NB4 (cell line): ENCODE measurements around the gene SNX25.

ENCODE experiments used
- DNase-seq: peaks from one replicate; pipeline ENCODE4 v3.0.0; 2010; ENCODE audit warnings: low read depth
- H3K4me3 ChIP-seq: one replicate; pipeline ENCODE4 v1.5.1; 2011; ENCODE audit warnings: mild to moderate bottlenecking, low read depth, low read length, moderate library complexity
- CTCF ChIP-seq: IDR thresholded peaks from one replicate; pipeline ENCODE4 v1.5.1; 2012; ENCODE audit warnings: low read depth, low read length
- MAX ChIP-seq: IDR thresholded peaks from 2 replicates; pipeline ENCODE4 v1.6.1; 2011; ENCODE audit warnings: low read depth, low read length
- MYC ChIP-seq: IDR thresholded peaks from 2 replicates; pipeline ENCODE4 v1.6.1; 2011; ENCODE audit warnings: low read depth, low read length
- POLR2A ChIP-seq: IDR thresholded peaks from 2 replicates; pipeline ENCODE4 v1.6.1; 2011; ENCODE audit warnings: mild to moderate bottlenecking; ENCODE audit not compliant: insufficient read length; ENCODE audit errors: extremely low read depth

SNX25 gene

GRCh38 chr4:185265942-185266341 is 56.5 kb downstream of the SNX25 start:
- H3K4me3 ChIP-seq: no peak overlapping the region
- peak; percentile 56 for DNase-seq
- no peak for TF ChIP-seq POLR2A
- no peak for TF ChIP-seq MYC
- no peak for TF ChIP-seq MAX
- TF ChIP-seq CTCF: no peak

DNA sequence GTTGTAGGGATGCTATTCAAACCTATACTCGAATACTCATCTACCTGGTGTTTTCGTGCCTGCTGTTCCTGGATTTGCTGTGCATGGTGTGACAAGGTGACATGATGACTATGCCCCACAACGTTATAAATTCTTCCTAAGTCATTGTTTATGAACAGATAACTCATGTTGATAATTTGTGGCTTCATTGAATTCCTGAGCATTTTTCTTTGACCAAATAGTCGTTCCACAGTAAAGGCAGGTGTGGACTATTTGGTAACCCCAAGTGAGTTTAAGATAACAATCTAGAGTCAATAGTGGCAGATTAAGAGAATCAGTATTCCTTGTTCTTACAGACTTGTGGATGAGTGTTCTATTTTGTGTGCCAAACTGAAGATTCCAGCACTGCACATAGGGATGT is 59.9 kb downstream of the SNX25 start:
- DNase-seq: no peak
- H3K4me3 ChIP-seq: no peak overlapping the region
- TF ChIP-seq MAX: no peak
- no peak for TF ChIP-seq POLR2A

DNA sequence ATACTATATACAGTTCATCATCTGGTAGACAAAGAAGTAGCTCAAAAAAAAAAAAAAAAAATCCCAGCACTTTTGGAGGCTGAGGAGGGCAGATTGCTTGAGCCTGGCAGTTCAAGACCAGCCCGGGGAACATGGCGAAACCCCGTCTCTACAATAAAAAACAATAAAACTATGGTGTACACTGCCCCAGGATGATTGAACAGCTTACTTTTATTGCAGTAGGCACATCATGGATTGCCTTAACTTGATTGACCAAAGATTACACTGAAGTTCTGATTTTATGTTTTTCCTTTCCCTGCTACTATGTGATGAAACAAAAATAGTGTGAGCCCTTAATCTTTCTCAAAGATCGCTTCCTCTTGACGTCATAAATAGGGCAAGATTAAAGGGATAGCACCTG is 60.6 kb downstream of the SNX25 start:
- no peak for DNase-seq
- TF ChIP-seq POLR2A: no peak
- TF ChIP-seq MYC: no peak
- TF ChIP-seq MAX: no peak
- TF ChIP-seq CTCF: no peak
- H3K4me3 ChIP-seq: no peak overlapping the region

- no peak for TF ChIP-seq CTCF
- no peak for TF ChIP-seq MYC
- no peak for TF ChIP-seq POLR2A
- TF ChIP-seq MAX: no peak
- no peak overlapping the region for H3K4me3 ChIP-seq
- DNase-seq: no peak
Observed at GRCh38 chr4:185270885-185271284, 61.5 kb downstream of the SNX25 start.

DNA sequence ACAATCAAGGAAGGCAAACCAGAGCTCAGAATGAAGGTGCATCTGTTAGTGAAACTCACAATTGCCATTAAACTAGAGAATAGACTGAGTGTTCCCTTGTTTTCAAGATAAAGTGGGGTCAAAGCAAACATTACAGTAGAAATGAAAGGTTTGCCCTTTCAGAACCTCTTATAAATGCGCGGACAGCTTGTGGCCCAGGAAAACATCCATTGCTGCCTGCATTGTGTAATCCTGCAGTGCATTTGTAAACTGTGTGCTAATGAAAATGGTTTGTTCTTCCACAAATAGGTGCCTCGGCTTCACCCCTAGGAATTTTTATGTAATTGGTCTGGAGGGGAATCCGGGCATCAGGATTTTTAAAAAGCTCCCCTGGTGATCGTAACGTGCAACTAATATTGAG is 62.8 kb downstream of the SNX25 start:
- TF ChIP-seq MAX (no peak), MYC (no peak), CTCF (no peak), POLR2A (no peak)
- DNase-seq: no peak

GRCh38 chr4:185275501-185275900 is 66.1 kb downstream of the SNX25 start:
- H3K4me3 ChIP-seq: no peak overlapping the region
- TF ChIP-seq CTCF (no peak), POLR2A (no peak), MAX (no peak), MYC (no peak)
- no peak for DNase-seq

More for the DNA sequence above, 62.8 kb downstream of the SNX25 start:
- no peak overlapping the region for H3K4me3 ChIP-seq
